Right lobe of liver (tissue), 6 donors: ENCODE measurements around the gene TNS3. TPM values are rescaled to one million over a fixed set of nuclear protein-coding genes. Genes with fewer than 3 reads are reported as not detected.

ENCODE experiments used
- ATAC-seq, 4 donors: fragments of 200-7000 bp; cut with Tn5 transposase; one replicate each; pipeline ENCODE4 v1.9.1; 2020; ENCODE audit warnings: mild to moderate bottlenecking in 4 of 4, moderate library complexity in 4 of 4
- DNase-seq, 3 donors: peaks; one replicate each; pipeline ENCODE4 v3.0.0-alpha.2; 2020
- H3K27ac ChIP-seq, 3 donors: fragments of 200-600 bp; one replicate each; pipeline ENCODE4 v1.8.0; 2022
- H3K27me3 ChIP-seq, 2 donors: fragments of 200-600 bp; one replicate each; pipeline ENCODE4 v1.8.0; 2022
- H3K36me3 ChIP-seq, 4 donors: fragments of 200-600 bp; sonication (generic) in 1 of 4; one replicate each; pipeline versions ENCODE4 v1.5.1 to v1.8.0; 2017 to 2022; ENCODE audit warnings: control low read depth in 1 of 4
- H3K4me1 ChIP-seq, 4 donors: fragments of 200-600 bp; sonication (generic) in 1 of 4; one replicate each; pipeline versions ENCODE4 v1.5.1 to v1.8.0; 2017 to 2022; ENCODE audit warnings: control low read depth in 1 of 4
- H3K4me3 ChIP-seq, 3 donors: fragments of 200-600 bp; one replicate each; pipeline ENCODE4 v1.8.0; 2022
- H3K9me3 ChIP-seq, 4 donors: fragments of 200-600 bp; sonication (generic) in 1 of 4; one replicate each; pipeline versions ENCODE4 v1.5.1 to v1.8.0; 2017 to 2022; ENCODE audit warnings: control low read depth in 1 of 4
- POLR2A ChIP-seq: fragments of 450-650 bp; IDR thresholded peaks from one replicate; pipeline ENCODE4 v1.6.1; 2017; ENCODE audit warnings: antibody characterized with exemption, mild to moderate bottlenecking
- WGBS: methylation state at CpG from one replicate; pipeline ENCODE4 v1.1.6; 2018; ENCODE audit warnings: low coverage, low lambda C conversion rate; ENCODE audit not compliant: insufficient coverage; ENCODE audit errors: missing lambda C conversion rate; 5-methylcytosine and 5-hydroxymethylcytosine counted together
- intact Hi-C, 2 donors: fragments of 100-400 bp; cut with DNase I; formaldehyde crosslinking; loops; one replicate each; pipeline versions ENCODE4 v1.11.2 to v1.14.1; 2022
- total RNA-seq, 6 experiments: library from RNA; depleted of rRNA in 2 of 6; stranded (reverse); fragments of >200 nt in 2 of 6; fragmentation: NEBNext Ultra II Directional in 3 of 6; extraction: Animal tissue kit (Norgen Biotek cat#: 25700) in 3 of 6; gene quantifications; one replicate each; pipeline versions ENCODE4 v1.1.0 to v1.2.4, GENCODE V29; 2016 to 2023
- TF ChIP-seq, protein P1 (sequence below), 4 donors: fragments of 200-600 bp in 3 of 4; fragments of 450-650 bp in 1 of 4; IDR thresholded peaks; one replicate each; pipeline versions ENCODE4 v1.5.1 to v1.8.0; 2016 to 2022; ENCODE audit warnings: antibody characterized with exemption in 4 of 4, mild to moderate bottlenecking in 2 of 4
- donor health status: DM: no; HTN: yes; CAD: no.
- donor health status: DM: no; HTN: no; CAD: no.
- donor health status: DM: no; HTN: no; CAD: no.
- donor health status: DM: no; HTN: yes; CAD: no.
- donor health status: DM: no; HTN: yes; CAD: no.

TNS3 gene
- total RNA-seq, 6 experiments from 2014 or later = 51.2 to 95.0 (median 58.4) TPM

DNA sequence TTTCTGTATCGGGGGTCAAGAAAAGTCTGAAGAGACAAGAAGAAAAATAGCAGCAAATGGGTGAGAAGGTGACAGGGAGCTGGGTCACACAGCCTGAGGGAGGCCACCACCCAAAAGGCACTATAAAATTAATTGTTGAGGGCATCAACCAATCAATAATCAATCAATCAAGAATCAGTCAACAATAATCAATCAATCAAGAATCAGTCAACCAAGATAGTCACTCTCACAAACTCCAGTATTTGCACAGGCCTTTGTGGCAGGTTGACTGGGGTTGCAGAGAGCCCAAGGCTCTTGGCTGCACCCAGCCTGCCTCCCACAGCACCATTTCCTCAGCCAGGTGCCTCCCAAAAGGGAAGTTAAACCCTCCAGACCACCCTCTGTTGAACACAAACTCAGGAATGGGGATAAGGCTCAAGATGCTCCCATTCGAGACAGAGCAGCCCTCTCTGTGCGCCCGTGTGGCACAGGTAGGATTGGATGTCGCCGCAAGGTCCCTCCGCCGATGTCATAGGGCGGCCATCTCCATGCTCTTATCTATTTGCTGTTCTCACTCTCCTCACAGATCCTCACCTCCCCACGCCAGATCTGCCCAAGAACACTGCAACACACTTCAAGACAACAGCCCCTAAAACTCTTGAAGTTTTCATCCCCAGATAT is 64.0 kb downstream of the TNS3 start:
- H3K9me3 ChIP-seq = no peaks in the 10 kb centered on the region
- no peaks in the 10 kb centered on the region for H3K36me3 ChIP-seq
- H3K27me3 ChIP-seq = no peaks in the 10 kb centered on the region
- TF ChIP-seq, protein P1, sequence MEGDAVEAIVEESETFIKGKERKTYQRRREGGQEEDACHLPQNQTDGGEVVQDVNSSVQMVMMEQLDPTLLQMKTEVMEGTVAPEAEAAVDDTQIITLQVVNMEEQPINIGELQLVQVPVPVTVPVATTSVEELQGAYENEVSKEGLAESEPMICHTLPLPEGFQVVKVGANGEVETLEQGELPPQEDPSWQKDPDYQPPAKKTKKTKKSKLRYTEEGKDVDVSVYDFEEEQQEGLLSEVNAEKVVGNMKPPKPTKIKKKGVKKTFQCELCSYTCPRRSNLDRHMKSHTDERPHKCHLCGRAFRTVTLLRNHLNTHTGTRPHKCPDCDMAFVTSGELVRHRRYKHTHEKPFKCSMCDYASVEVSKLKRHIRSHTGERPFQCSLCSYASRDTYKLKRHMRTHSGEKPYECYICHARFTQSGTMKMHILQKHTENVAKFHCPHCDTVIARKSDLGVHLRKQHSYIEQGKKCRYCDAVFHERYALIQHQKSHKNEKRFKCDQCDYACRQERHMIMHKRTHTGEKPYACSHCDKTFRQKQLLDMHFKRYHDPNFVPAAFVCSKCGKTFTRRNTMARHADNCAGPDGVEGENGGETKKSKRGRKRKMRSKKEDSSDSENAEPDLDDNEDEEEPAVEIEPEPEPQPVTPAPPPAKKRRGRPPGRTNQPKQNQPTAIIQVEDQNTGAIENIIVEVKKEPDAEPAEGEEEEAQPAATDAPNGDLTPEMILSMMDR (IDR thresholded peaks at IDR 0.05) = no peak
- no peak for TF ChIP-seq POLR2A
- H3K4me3 ChIP-seq = no peak overlapping the region
- WGBS = 95% methylated on average over 6 of the region's 10 CpGs
- peak overlapping the region; percentile 25 to 83 (median 61) for H3K27ac ChIP-seq
- ATAC-seq = no peak
- no peak for DNase-seq
- peaks cover 3 to 74% (median 35%) of the 10 kb centered on the region in 4 donors for H3K4me1 ChIP-seq
- intact Hi-C loops = no loop called here

DNA sequence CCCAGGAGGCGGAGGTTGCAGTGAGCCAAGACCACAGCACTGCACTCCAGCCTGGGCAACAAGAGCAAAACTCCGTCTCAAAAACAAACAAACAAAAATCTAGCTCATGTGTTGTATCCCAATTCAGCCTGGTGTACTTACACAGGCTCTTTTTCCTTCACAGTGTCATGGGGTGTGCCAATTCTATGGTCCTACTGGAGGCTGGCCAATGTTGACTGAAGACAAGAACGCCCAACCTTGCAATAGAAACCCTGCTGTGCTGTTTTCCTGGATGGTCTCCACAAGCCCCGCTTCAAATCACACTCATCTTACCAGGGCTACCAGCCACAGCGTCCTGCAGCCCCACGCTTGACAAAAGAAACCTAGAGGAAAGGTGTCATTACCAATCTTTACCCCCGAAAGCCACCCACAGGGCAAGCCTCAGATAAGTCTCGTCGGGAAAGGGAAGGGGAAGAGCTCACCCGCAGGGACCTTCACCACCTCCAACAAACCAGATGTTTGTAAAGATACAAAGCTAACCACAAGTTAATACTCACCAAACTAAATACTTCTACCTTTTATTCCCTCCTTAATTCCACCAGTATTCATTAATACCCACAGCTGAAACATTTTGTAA is 64.8 kb downstream of the TNS3 start:
- H3K36me3 ChIP-seq = no peaks in the 10 kb centered on the region
- H3K9me3 ChIP-seq = no peaks in the 10 kb centered on the region
- 12% methylated on average over 8 of the region's 10 CpGs for WGBS
- peak; percentile 31 to 71 (median 61) for ATAC-seq
- no peak overlapping the region for H3K4me3 ChIP-seq
- TF ChIP-seq, protein P1 (IDR thresholded peaks at IDR 0.05) = no peak
- TF ChIP-seq POLR2A = no peak
- intact Hi-C loops = no loop called here
- DNase-seq = peak in 1 of 3 donors; percentile 77
- peak overlapping the region; percentile 17 to 83 (median 61) for H3K27ac ChIP-seq
- H3K27me3 ChIP-seq = no peaks in the 10 kb centered on the region
- H3K4me1 ChIP-seq = peaks cover 3 to 80% (median 39%) of the 10 kb centered on the region in 4 donors

DNA sequence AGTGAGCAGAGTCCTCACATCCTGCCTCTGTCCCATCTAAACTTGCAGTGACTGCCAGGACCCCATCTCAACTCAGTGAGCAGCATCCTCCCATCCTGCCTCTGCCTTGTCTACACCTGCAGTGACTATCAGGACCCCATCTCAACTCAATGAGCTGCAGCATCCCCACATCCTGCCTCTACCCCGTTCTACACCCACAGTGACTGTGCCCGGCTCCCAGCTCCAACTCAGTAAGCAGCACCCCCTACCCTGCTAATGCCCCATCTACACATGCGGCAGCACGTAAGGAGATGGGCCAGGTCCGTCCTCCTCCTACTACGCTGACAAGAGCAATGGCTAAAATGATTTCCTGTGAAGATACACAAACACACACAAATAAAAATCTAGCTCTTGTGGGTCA is 65.5 kb downstream of the TNS3 start:
- intact Hi-C loops = no loop called here
- 85% methylated on average over 6 of the region's 6 CpGs for WGBS
- Histone ChIP-seq H3K4me1 (peaks cover 3 to 84% (median 42%) of the 10 kb centered on the region in 4 donors), H3K27ac (peak overlapping the region in 2 of 3 donors; percentile 17 to 61), H3K9me3 (no peaks in the 10 kb centered on the region), H3K4me3 (no peak overlapping the region), H3K27me3 (no peaks in the 10 kb centered on the region), H3K36me3 (no peaks in the 10 kb centered on the region)
- TF ChIP-seq POLR2A = no peak
- TF ChIP-seq, protein P1 (IDR thresholded peaks at IDR 0.05) = no peak
- ATAC-seq (no peak), DNase-seq (no peak)

DNA sequence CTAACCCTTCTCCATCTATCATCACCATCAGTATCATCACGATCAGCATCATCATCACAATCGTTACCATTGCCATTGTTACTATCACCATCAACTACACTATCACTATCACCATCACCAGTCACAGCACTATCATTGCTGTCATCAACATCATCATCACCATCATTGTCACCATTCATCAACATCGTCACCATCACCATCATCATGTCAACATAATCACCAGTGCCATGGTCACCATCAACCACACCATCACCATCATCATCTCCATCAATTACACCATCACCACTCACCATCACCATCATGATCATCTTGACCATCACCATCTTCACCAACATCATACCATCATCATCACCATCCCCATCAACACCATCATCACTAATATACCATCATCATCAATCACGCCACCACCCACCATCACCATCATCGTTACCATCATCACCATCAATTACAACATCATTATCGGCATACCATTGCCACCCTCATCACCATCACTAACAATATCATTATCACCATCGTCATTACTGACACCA is 66.5 kb downstream of the TNS3 start:
- Histone ChIP-seq H3K27ac (no peak overlapping the region), H3K4me3 (no peak overlapping the region), H3K9me3 (no peaks in the 10 kb centered on the region), H3K27me3 (no peaks in the 10 kb centered on the region), H3K4me1 (peaks cover 0 to 80% (median 40%) of the 10 kb centered on the region in 4 donors), H3K36me3 (no peaks in the 10 kb centered on the region)
- no peak for TF ChIP-seq POLR2A
- TF ChIP-seq, protein P1 (IDR thresholded peaks at IDR 0.05) = no peak
- WGBS = 96% methylated on average over 7 of the region's 7 CpGs
- DNase-seq = no peak
- no peak for ATAC-seq
- intact Hi-C loops = no loop called here
